Bronchial epithelial cell (primary cell): ENCODE measurements around the gene ERVFRD-1. TPM values are rescaled to one million over a fixed set of nuclear protein-coding genes. Genes with fewer than 3 reads are reported as not detected.

Experiments used
- DNase-seq: peaks from one replicate; pipeline ENCODE4 v3.0.0-alpha.2; 2010; ENCODE audit warnings: low read depth
- FAIRE-seq: peaks from 2 replicates; lab custom pipeline; 2011; peaks lifted over from hg19 to GRCh38; lab: Jason Lieb, UNC
- H3K27me3 ChIP-seq: 2 replicates; pipeline ENCODE4 v1.5.1; 2011; ENCODE audit warnings: low read length; ENCODE audit not compliant: control insufficient read depth, insufficient read depth
- H3K36me3 ChIP-seq: 2 replicates; pipeline ENCODE4 v1.5.1; 2011; ENCODE audit warnings: low read length; ENCODE audit not compliant: control insufficient read depth, insufficient read depth
- H3K4me3 ChIP-seq: 2 replicates; pipeline ENCODE4 v1.5.1; 2011; ENCODE audit warnings: mild to moderate bottlenecking, low read depth, low read length, control low read depth
- total RNA-seq: library from RNA; depleted of rRNA; stranded (reverse); fragments of >200 nt; gene quantifications from 2 replicates; pipeline ENCODE4 v1.2.1, GENCODE V29; 2014
- TF ChIP-seq, protein P1 (sequence below): IDR thresholded peaks from 2 replicates; pipeline ENCODE4 v1.5.1; 2011; ENCODE audit warnings: mild to moderate bottlenecking, moderate library complexity, low read length, control low read depth, inconsistent platforms; ENCODE audit not compliant: insufficient read depth, severe bottlenecking

The ERVFRD-1 gene
- total RNA-seq, 1 donor from 2014 or later: not detected

DNA sequence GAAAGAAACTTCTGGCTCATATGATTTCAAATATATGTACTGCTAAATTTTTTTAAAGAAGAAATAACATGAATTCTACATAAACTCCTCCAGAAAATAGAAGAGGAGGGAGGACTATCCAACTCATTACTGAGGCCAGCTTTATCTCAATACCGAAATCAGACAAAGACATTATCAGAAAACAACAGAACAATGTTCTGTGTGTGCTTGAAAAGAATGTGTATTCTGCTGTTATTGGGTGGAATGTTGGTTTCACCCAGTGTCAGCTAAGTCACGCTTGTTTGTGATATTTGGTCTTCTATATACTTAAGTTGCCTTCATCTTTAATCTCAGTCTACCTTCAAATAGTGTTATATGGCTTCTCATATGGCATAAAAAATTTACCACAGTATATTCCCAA lies 48.8 kb downstream of the ERVFRD-1 start:
- H3K36me3 ChIP-seq: no peaks in the 10 kb centered on the region
- peaks cover 1% of the 10 kb centered on the region for H3K27me3 ChIP-seq
- TF ChIP-seq, protein P1, sequence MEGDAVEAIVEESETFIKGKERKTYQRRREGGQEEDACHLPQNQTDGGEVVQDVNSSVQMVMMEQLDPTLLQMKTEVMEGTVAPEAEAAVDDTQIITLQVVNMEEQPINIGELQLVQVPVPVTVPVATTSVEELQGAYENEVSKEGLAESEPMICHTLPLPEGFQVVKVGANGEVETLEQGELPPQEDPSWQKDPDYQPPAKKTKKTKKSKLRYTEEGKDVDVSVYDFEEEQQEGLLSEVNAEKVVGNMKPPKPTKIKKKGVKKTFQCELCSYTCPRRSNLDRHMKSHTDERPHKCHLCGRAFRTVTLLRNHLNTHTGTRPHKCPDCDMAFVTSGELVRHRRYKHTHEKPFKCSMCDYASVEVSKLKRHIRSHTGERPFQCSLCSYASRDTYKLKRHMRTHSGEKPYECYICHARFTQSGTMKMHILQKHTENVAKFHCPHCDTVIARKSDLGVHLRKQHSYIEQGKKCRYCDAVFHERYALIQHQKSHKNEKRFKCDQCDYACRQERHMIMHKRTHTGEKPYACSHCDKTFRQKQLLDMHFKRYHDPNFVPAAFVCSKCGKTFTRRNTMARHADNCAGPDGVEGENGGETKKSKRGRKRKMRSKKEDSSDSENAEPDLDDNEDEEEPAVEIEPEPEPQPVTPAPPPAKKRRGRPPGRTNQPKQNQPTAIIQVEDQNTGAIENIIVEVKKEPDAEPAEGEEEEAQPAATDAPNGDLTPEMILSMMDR: no peak
- DNase-seq (no peak), FAIRE-seq (no peak)
- H3K4me3 ChIP-seq: no peak overlapping the region

DNA sequence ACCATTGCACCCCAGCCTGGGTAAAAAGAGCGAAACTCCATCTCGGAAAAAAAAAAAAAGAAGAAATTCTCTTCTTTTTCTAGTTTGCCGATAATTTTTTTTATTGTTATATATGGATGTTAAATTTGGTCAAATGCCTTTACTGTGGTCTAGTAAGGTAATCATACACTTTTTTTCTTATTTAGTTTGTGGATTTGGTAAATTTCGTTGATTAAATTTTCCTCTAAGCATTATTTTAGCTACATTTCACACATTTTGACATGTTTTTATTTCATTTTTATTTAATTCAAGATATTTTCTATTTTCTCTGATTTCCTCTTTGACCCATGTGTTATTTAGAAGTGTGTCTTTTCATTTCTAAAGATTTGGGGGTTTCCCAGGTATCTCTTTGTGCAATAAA lies 49.4 kb downstream of the ERVFRD-1 start:
- DNase-seq (no peak), FAIRE-seq (no peak)
- Histone ChIP-seq H3K27me3 (peaks cover 1% of the 10 kb centered on the region), H3K36me3 (no peaks in the 10 kb centered on the region), H3K4me3 (no peak overlapping the region)
- TF ChIP-seq, protein P1: no peak

DNA sequence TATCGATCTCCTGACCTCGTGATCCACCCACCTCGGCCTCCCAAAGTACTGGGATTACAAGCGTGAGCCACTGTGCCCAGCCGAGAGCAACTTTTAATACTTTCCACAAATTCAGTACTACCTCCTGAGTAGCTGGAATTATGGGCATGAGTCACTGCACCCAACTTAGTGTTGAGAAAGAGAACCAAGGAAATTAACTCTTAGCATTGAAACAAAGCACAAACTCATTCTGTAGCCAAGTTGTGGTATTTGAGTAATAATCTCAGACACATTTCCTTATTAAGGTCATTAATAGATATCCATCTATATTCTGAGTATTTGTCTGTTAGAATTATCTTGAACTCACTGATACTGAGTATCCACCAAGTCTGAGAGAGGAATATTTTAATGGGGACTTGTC lies 53.1 kb downstream of the ERVFRD-1 start:
- peak; percentile 21 for DNase-seq
- H3K4me3 ChIP-seq: no peak overlapping the region
- H3K36me3 ChIP-seq: no peaks in the 10 kb centered on the region
- FAIRE-seq: no peak
- TF ChIP-seq, protein P1: no peak
- H3K27me3 ChIP-seq: peaks cover 1% of the 10 kb centered on the region

DNA sequence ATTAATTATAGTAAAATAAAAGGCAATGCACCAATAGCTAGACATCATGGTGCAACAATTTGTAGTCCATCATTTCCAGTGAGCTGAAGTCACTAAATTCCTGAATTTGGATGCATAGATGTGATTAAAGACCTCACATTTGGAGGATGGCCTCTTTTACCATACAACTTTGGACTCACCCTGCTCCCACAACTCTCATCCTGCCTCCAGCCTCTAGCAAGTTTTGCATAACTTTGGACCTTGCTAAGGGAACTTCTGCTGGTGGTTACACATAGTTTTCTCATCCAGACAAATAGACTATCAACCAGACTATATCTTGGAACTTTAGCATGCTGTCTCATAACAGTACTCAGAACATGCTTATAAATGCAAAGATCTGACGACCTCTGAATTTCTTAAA lies 54.7 kb downstream of the ERVFRD-1 start:
- TF ChIP-seq, protein P1: no peak
- no peak for DNase-seq
- Histone ChIP-seq H3K4me3 (no peak overlapping the region), H3K27me3 (peaks cover 1% of the 10 kb centered on the region), H3K36me3 (no peaks in the 10 kb centered on the region)
- no peak for FAIRE-seq

DNA sequence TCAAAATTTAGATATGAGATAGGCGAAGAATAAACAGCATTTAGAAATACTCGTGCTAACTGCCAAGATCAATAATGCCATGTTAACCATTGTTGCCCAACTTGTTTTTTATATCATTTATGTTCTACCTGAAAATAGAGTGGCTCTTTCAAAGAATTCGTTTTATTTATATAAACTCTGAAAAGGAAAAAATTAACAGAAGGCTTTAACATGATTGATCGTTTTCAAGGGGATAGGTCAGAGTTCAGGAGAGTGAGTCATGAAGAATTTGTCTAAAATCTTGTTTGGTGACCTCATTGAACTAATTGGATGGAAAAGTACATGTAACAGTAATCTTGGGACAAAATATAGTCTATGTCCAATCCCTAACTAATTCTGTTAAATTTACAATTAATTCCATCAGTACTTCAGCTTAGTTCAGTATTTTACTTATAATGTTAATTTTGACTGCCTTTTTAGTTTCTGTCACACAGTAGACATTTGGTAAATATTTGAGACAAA lies 56.3 kb downstream of the ERVFRD-1 start:
- no peaks in the 10 kb centered on the region for H3K27me3 ChIP-seq
- FAIRE-seq: no peak
- H3K4me3 ChIP-seq: no peak overlapping the region
- TF ChIP-seq, protein P1: no peak
- no peak for DNase-seq
- H3K36me3 ChIP-seq: no peaks in the 10 kb centered on the region

DNA sequence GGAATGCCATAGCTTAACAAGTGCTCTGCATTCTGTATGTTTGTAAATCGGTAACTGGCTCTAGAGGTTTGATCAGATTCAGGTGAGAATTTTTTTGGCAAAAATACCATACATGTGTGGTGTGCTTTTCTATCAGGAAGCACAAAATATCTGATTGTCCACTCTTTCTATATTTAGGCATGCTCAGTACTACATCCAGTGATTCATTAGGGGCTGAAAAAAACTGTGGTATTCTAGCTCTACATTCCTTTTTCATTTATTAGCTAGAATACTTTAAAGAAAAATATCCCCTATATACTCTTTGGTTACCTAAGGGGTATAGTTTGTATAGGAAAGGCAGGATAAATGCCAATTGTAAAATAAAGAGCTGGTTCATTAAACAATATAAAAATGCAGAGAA lies 56.8 kb downstream of the ERVFRD-1 start:
- TF ChIP-seq, protein P1: no peak
- H3K27me3 ChIP-seq: no peaks in the 10 kb centered on the region
- FAIRE-seq (no peak), DNase-seq (no peak)
- no peaks in the 10 kb centered on the region for H3K36me3 ChIP-seq
- H3K4me3 ChIP-seq: no peak overlapping the region
